EH (cell line): ENCODE measurements around the gene MEST.
"Not testable (repeated sequence)": the region's sequence is repeated elsewhere in the genome, so short reads cannot be mapped to it uniquely, and the experiment has no call there.

Experiments
- DNase-seq: peaks from one replicate; pipeline ENCODE4 v3.0.0-alpha.2; 2015; ENCODE audit warnings: low read depth

Gene MEST

GRCh38 chr7:130523519-130524125 is 31.7 kb downstream of the MEST start:
- DNase-seq, result not testable (repeated sequence)

- DNase-seq, result no peak
These were observed 32.7 kb downstream of the MEST start for GRCh38 chr7:130524628-130525027.

GRCh38 chr7:130527752-130528355 is 36.0 kb downstream of the MEST start:
- not testable (repeated sequence) for DNase-seq

GRCh38 chr7:130529417-130529816 is 37.5 kb downstream of the MEST start:
- no peak for DNase-seq

- not testable (repeated sequence) for DNase-seq
These were observed 46.0 kb downstream of the MEST start for GRCh38 chr7:130537894-130538293.

GRCh38 chr7:130541287-130541686 is 49.4 kb downstream of the MEST start:
- DNase-seq, result not testable (repeated sequence)

- not testable (repeated sequence) for DNase-seq
These were observed 50.4 kb downstream of the MEST start for GRCh38 chr7:130542297-130542696.

GRCh38 chr7:130543487-130544010 is 51.7 kb downstream of the MEST start:
- no peak for DNase-seq

- DNase-seq, result no peak
These were observed 52.5 kb downstream of the MEST start for GRCh38 chr7:130544356-130544755.

GRCh38 chr7:130553398-130554029 is 61.6 kb downstream of the MEST start:
- DNase-seq, result peak; percentile 8

- no peak for DNase-seq
These were observed 62.6 kb downstream of the MEST start for GRCh38 chr7:130554481-130554880.
